Fibroblast of lung (primary cell): ENCODE data around the gene PPARGC1A. TPM values are rescaled to one million over a fixed set of nuclear protein-coding genes. Genes with fewer than 3 reads are reported as not detected.
A peak's percentile ranks its signal among the peaks of the same experiment; 100 is the strongest.

Experiments used
- DNase-seq, 2 donors: peaks; one replicate each; pipeline versions ENCODE4 v3.0.0 to v3.0.0-alpha.2; 2010; ENCODE audit warnings: low read depth in 2 of 2
- H2AFZ ChIP-seq: 2 replicates; pipeline ENCODE4 v1.5.1; 2012; ENCODE audit warnings: low read length, control low read depth, inconsistent platforms
- H3K27ac ChIP-seq: 2 replicates; pipeline ENCODE4 v1.5.1; 2011; ENCODE audit warnings: low read length, control low read depth; ENCODE audit not compliant: insufficient read depth
- H3K27me3 ChIP-seq: 2 replicates; pipeline ENCODE4 v1.5.1; 2011; ENCODE audit warnings: mild to moderate bottlenecking, low read length; ENCODE audit not compliant: control insufficient read depth, insufficient read depth
- H3K36me3 ChIP-seq: 2 replicates; pipeline ENCODE4 v1.5.1; 2011; ENCODE audit warnings: low read length; ENCODE audit not compliant: control insufficient read depth, insufficient read depth
- H3K4me1 ChIP-seq: 2 replicates; pipeline ENCODE4 v1.5.1; 2011; ENCODE audit warnings: low read length; ENCODE audit not compliant: control insufficient read depth, insufficient read depth; ENCODE audit errors: extremely low read depth
- H3K4me2 ChIP-seq: 2 replicates; pipeline ENCODE4 v1.5.1; 2011; ENCODE audit warnings: low read length, control low read depth; ENCODE audit not compliant: insufficient read depth; ENCODE audit errors: extremely low read depth
- H3K4me3 ChIP-seq, 4 experiments: fragments of 200-600 bp in 1 of 4; sonication (generic) in 1 of 4; replicated peaks in 1 of 4; 2 replicates each; pipeline ENCODE4 v1.5.1; 2011 to 2016; ENCODE audit warnings: low read length in 4 of 4, low read depth in 3 of 4, mild to moderate bottlenecking in 3 of 4, control low read depth in 2 of 4, inconsistent platforms in 1 of 4, mixed read lengths in 1 of 4; ENCODE audit not compliant: insufficient read depth in 1 of 4; ENCODE audit errors: control extremely low read depth in 1 of 4
- H3K79me2 ChIP-seq: 2 replicates; pipeline ENCODE4 v1.5.1; 2012; ENCODE audit warnings: mild to moderate bottlenecking, low read length, inconsistent platforms; ENCODE audit not compliant: control insufficient read depth, insufficient read depth
- H3K9ac ChIP-seq: 2 replicates; pipeline ENCODE4 v1.5.1; 2011; ENCODE audit warnings: mild to moderate bottlenecking, low read length, control low read depth; ENCODE audit not compliant: insufficient read depth
- H3K9me3 ChIP-seq: 2 replicates; pipeline ENCODE4 v1.5.1; 2012; ENCODE audit warnings: low read depth, low read length; ENCODE audit not compliant: control insufficient read depth, insufficient read depth
- H4K20me1 ChIP-seq: 2 replicates; pipeline ENCODE4 v1.5.1; 2011; ENCODE audit warnings: low read length; ENCODE audit not compliant: control insufficient read depth, insufficient read depth; ENCODE audit errors: extremely low read depth
- EZH2 ChIP-seq: IDR thresholded peaks from 2 replicates; pipeline ENCODE4 v1.5.1; 2012; ENCODE audit warnings: low read length, control low read depth, mild to moderate bottlenecking; ENCODE audit errors: missing control alignments
- polyA plus RNA-seq, 2 donors: library from polyadenylated mRNA; depleted of rRNA in 1 of 2; stranded (reverse) in 1 of 2; unstranded in 1 of 2; fragments of >200 nt; gene quantifications; 2 replicates each; pipeline ENCODE4 v1.2.1, GENCODE V29; 2011 to 2012; ENCODE audit warnings: missing spikeins in 1 of 2
- total RNA-seq: library from RNA; depleted of rRNA; stranded (reverse); fragments of >200 nt; gene quantifications from 2 replicates; pipeline ENCODE4 v1.2.1, GENCODE V29; 2014
- TF ChIP-seq, protein P1 (sequence below), 2 donors: IDR thresholded peaks in 1 of 2; conservative IDR thresholded peaks in 1 of 2; 1 replicate in 1 of 2; 2 replicates in 1 of 2; pipeline ENCODE4 v1.5.1; 2011 to 2012; ENCODE audit warnings: low read length in 2 of 2, control low read depth in 1 of 2, inconsistent platforms in 1 of 2, low read depth in 1 of 2, mild to moderate bottlenecking in 1 of 2

The PPARGC1A gene
- total and polyA plus RNA-seq, 2 donors (not counting 1 experiment from before 2014, with no cell fraction given): 1.3 to 6.9 TPM

DNA sequence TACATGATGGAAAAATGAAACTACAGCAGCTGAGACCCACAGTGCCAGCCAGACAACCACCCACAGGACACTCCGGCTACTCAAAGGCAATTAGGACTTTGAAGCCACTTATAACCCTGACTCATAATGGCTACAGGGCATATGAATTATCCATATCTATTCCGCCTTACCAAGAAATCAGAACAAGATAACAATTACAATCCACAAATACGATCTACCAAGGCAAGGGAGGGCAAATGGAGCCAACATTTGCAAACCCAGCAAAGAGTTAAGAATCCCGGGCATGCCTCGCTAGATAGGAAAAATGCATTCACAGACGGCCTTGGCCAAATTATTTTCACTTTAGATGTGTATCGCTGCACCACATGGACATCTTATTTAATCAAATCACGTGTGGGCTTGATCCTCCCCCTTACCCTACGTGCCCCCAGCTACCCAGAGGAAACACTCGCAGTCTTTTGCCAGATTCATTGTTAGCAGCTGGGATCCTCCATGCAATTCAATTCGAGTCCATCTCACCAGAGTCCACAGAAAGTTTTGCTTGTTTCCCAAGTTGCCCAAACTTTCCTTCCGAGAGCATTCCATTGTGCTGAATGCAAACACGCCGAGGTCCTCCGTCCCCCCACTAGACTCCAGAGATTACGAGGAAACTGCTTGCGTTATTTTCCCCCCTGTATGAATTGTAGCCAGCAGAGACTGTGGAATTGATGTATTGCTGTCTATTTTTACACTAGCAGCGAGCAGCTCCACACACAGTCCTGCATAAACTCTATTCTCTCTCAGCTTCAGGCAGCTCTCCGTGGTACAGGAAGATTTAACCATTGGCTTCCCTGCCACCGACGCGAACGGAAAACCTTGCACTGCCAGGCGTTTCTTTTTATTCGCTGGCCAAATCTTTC is 1.2 kb downstream of the PPARGC1A start:
- H3K9ac ChIP-seq: no peak overlapping the region
- TF ChIP-seq EZH2: no peak
- TF ChIP-seq, protein P1, sequence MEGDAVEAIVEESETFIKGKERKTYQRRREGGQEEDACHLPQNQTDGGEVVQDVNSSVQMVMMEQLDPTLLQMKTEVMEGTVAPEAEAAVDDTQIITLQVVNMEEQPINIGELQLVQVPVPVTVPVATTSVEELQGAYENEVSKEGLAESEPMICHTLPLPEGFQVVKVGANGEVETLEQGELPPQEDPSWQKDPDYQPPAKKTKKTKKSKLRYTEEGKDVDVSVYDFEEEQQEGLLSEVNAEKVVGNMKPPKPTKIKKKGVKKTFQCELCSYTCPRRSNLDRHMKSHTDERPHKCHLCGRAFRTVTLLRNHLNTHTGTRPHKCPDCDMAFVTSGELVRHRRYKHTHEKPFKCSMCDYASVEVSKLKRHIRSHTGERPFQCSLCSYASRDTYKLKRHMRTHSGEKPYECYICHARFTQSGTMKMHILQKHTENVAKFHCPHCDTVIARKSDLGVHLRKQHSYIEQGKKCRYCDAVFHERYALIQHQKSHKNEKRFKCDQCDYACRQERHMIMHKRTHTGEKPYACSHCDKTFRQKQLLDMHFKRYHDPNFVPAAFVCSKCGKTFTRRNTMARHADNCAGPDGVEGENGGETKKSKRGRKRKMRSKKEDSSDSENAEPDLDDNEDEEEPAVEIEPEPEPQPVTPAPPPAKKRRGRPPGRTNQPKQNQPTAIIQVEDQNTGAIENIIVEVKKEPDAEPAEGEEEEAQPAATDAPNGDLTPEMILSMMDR (conservative IDR thresholded peaks at IDR 0.05 in 1 of 2, IDR thresholded peaks at IDR 0.05 in 1 of 2; ENCODE audit: low read depth in 1 of 2, low read length in 2 of 2): no peak
- no peaks in the 10 kb centered on the region for H3K9me3 ChIP-seq
- no peaks in the 10 kb centered on the region for H4K20me1 ChIP-seq
- no peaks in the 10 kb centered on the region for H3K27me3 ChIP-seq
- peak overlapping the region; percentile 85 for H3K4me2 ChIP-seq
- peak overlapping the region; percentile 10 for H3K27ac ChIP-seq
- H2AFZ ChIP-seq: peak overlapping the region; percentile 62
- peaks cover 3% of the 10 kb centered on the region for H3K4me1 ChIP-seq
- H3K79me2 ChIP-seq: no peaks in the 10 kb centered on the region
- DNase-seq: peak; percentile 69
- H3K36me3 ChIP-seq: no peaks in the 10 kb centered on the region
- peak overlapping the region; percentile 50 to 59 (median 58) for H3K4me3 ChIP-seq

DNA sequence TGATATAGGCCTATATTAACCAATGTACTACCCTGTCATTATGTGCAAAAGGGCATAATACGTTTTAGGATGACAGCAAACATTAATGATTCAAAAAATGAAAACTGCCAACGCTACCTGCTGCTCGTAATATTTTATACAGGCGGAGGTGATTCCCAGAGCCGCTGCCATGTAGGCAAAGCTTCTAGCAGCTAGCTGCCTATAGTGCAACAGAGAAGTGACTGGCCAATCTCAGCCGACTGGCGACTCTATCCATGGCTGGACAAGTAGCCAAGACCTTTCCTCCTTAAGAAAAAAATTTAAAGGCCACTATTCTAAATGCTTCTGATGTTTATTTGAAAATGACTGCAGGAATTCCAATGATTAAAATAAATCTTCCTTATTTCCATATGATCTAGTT is 1.9 kb downstream of the PPARGC1A start:
- Histone ChIP-seq H3K4me3 (peak overlapping the region in 3 of 4 experiments; percentile 57 to 59 (median 59)), H4K20me1 (no peaks in the 10 kb centered on the region), H3K9me3 (no peaks in the 10 kb centered on the region), H3K4me1 (peaks cover 3% of the 10 kb centered on the region), H3K4me2 (peak overlapping the region; percentile 85), H2AFZ (no peak overlapping the region), H3K27me3 (no peaks in the 10 kb centered on the region), H3K27ac (no peak overlapping the region), H3K36me3 (no peaks in the 10 kb centered on the region), H3K9ac (no peak overlapping the region), H3K79me2 (no peaks in the 10 kb centered on the region)
- no peak for DNase-seq
- TF ChIP-seq, protein P1 (conservative IDR thresholded peaks at IDR 0.05 in 1 of 2, IDR thresholded peaks at IDR 0.05 in 1 of 2; ENCODE audit: low read depth in 1 of 2, low read length in 2 of 2): no peak
- no peak for TF ChIP-seq EZH2

DNA sequence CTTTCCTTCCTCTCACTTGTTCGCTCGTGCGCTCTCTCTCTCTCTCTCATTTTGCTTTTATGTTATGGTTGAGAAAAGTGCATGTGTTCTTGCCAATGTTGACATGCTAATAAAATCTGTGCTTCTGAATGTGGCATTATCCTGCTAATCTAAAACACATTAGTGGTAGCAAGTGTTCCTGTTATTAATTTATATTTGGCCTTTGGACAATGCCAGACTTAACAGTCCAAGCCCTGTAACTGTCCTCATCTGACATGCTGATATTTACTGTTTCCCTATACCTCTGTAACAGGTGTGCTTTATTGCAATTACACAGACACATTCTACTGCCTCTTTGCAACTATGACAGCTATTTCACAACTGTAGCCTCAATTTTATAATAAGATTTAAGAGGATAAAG is 2.7 kb downstream of the PPARGC1A start:
- Histone ChIP-seq H3K4me1 (peaks cover 3% of the 10 kb centered on the region), H3K4me2 (no peak overlapping the region), H3K9ac (no peak overlapping the region), H3K36me3 (no peaks in the 10 kb centered on the region), H3K27ac (no peak overlapping the region), H3K27me3 (no peaks in the 10 kb centered on the region), H3K79me2 (no peaks in the 10 kb centered on the region), H3K4me3 (no peak overlapping the region), H4K20me1 (no peaks in the 10 kb centered on the region), H3K9me3 (no peaks in the 10 kb centered on the region), H2AFZ (no peak overlapping the region)
- no peak for DNase-seq
- no peak for TF ChIP-seq EZH2
- TF ChIP-seq, protein P1 (conservative IDR thresholded peaks at IDR 0.05 in 1 of 2, IDR thresholded peaks at IDR 0.05 in 1 of 2; ENCODE audit: low read depth in 1 of 2, low read length in 2 of 2): no peak
